Hepatocyte (in vitro differentiated cells): ENCODE measurements around the gene PRR23E. TPM values are rescaled to one million over a fixed set of nuclear protein-coding genes. Genes with fewer than 3 reads are reported as not detected.

Source experiments
- DNase-seq: peaks from one replicate; pipeline ENCODE4 v3.0.0-alpha.2; 2016; ENCODE audit warnings: low spot score
- H2AFZ ChIP-seq: fragments of 200-600 bp; sonication (generic); 2 replicates; pipeline ENCODE4 v1.6.0; 2016; ENCODE audit warnings: antibody characterized with exemption, mild to moderate bottlenecking
- H3K27ac ChIP-seq: fragments of 200-600 bp; sonication (generic); 2 replicates; pipeline ENCODE4 v1.5.1; 2016; ENCODE audit warnings: mild to moderate bottlenecking
- H3K27me3 ChIP-seq: fragments of 200-600 bp; sonication (generic); 2 replicates; pipeline ENCODE4 v1.6.1; 2016
- H3K36me3 ChIP-seq: fragments of 200-600 bp; sonication (generic); replicated peaks from 2 replicates; pipeline ENCODE4 v1.5.1; 2016; ENCODE audit warnings: low read depth; ENCODE audit not compliant: insufficient read depth
- H3K4me1 ChIP-seq: fragments of 200-600 bp; sonication (generic); 2 replicates; pipeline ENCODE4 v1.5.1; 2016; ENCODE audit warnings: mild to moderate bottlenecking, moderate library complexity; ENCODE audit not compliant: insufficient read depth
- H3K4me2 ChIP-seq: fragments of 200-600 bp; sonication (generic); 2 replicates; pipeline ENCODE4 v1.6.0; 2016
- H3K4me3 ChIP-seq: fragments of 200-600 bp; sonication (generic); 2 replicates; pipeline ENCODE4 v1.5.1; 2016; ENCODE audit warnings: mild to moderate bottlenecking
- H3K79me2 ChIP-seq: fragments of 200-600 bp; sonication (generic); 2 replicates; pipeline ENCODE4 v1.6.0; 2017; ENCODE audit warnings: mild to moderate bottlenecking
- H3K9me2 ChIP-seq: fragments of 200-600 bp; sonication (generic); replicated peaks from 2 replicates; pipeline ENCODE4 v1.6.0; 2017; ENCODE audit warnings: mild to moderate bottlenecking; ENCODE audit not compliant: insufficient read depth
- H3K9me3 ChIP-seq: fragments of 200-600 bp; sonication (generic); 2 replicates; pipeline ENCODE4 v1.5.1; 2016; ENCODE audit warnings: low read depth, mild to moderate bottlenecking
- H4K20me1 ChIP-seq: fragments of 200-600 bp; sonication (generic); 2 replicates; pipeline ENCODE4 v1.6.0; 2016; ENCODE audit warnings: mild to moderate bottlenecking; ENCODE audit not compliant: insufficient read depth, poor library complexity, severe bottlenecking
- CTCF ChIP-seq: fragments of 200-600 bp; sonication (generic); IDR thresholded peaks from 2 replicates; pipeline ENCODE4 v1.5.1; 2016; ENCODE audit warnings: antibody characterized with exemption, mild to moderate bottlenecking; ENCODE audit not compliant: poor library complexity
- EZH2 ChIP-seq: fragments of 200-600 bp; sonication (generic); IDR thresholded peaks from 2 replicates; pipeline ENCODE4 v1.6.1; 2016; ENCODE audit warnings: antibody characterized with exemption, mild to moderate bottlenecking, borderline replicate concordance
- EZH2phosphoT487 ChIP-seq: fragments of 200-600 bp; sonication (generic); IDR thresholded peaks from one replicate; pipeline ENCODE4 v1.6.1; 2018; ENCODE audit warnings: antibody characterized with exemption, mild to moderate bottlenecking, low read depth, moderate library complexity; ENCODE audit not compliant: unreplicated experiment, severe bottlenecking
- WGBS: methylation state at CpG from one replicate; pipeline ENCODE4 v1.1.6; 2016; ENCODE audit warnings: low lambda C conversion rate; ENCODE audit errors: missing lambda C conversion rate; 5-methylcytosine and 5-hydroxymethylcytosine counted together
- polyA plus RNA-seq: library from polyadenylated mRNA; unstranded; fragments of >200 nt; fragmentation: Nextera tagmentation; extraction: Ambion mirVana; gene quantifications from 2 replicates; pipeline ENCODE4 v1.2.1, GENCODE V29; 2016
- small RNA-seq: library from RNA; depleted of rRNA; stranded (forward); fragments of <200 nt; gene quantifications from one replicate; pipeline ENCODE3, GENCODE V24; 2014
- total RNA-seq: library from RNA; depleted of rRNA; stranded (reverse); fragments of >200 nt; gene quantifications from 2 replicates; pipeline ENCODE4 v1.2.3, GENCODE V29; 2014

PRR23E gene
- total and polyA plus RNA-seq, 2 experiments from 2014 or later = not detected

- Histone ChIP-seq H3K9me3 (no peaks in the 10 kb centered on the region), H3K4me3 (no peak overlapping the region), H3K79me2 (no peaks in the 10 kb centered on the region), H3K4me2 (no peak overlapping the region), H2AFZ (no peak overlapping the region), H4K20me1 (no peaks in the 10 kb centered on the region), H3K27me3 (peaks cover 9% of the 10 kb centered on the region), H3K9me2 (no peaks in the 10 kb centered on the region), H3K4me1 (no peaks in the 10 kb centered on the region), H3K27ac (no peak overlapping the region), H3K36me3 (no peaks in the 10 kb centered on the region)
- 60% methylated on average over 3 of the region's 3 CpGs for WGBS
- TF ChIP-seq EZH2phosphoT487 (no peak), CTCF (no peak), EZH2 (no peak)
- no peak for DNase-seq
Observed at GRCh38 chr3:127237835-127238234, 44.9 kb downstream of the PRR23E start.

GRCh38 chr3:127238602-127239001 is 45.7 kb downstream of the PRR23E start:
- Histone ChIP-seq H2AFZ (no peak overlapping the region), H3K9me2 (no peaks in the 10 kb centered on the region), H3K4me2 (no peak overlapping the region), H3K9me3 (no peaks in the 10 kb centered on the region), H3K4me3 (no peak overlapping the region), H3K27ac (no peak overlapping the region), H3K79me2 (no peaks in the 10 kb centered on the region), H4K20me1 (no peaks in the 10 kb centered on the region), H3K36me3 (no peaks in the 10 kb centered on the region), H3K4me1 (no peaks in the 10 kb centered on the region), H3K27me3 (peaks cover 9% of the 10 kb centered on the region)
- no peak for DNase-seq
- TF ChIP-seq EZH2 = no peak
- no peak for TF ChIP-seq EZH2phosphoT487
- TF ChIP-seq CTCF = no peak
- WGBS = 77% methylated on average over 2 of the region's 2 CpGs

- H3K79me2 ChIP-seq = no peaks in the 10 kb centered on the region
- no peaks in the 10 kb centered on the region for H3K36me3 ChIP-seq
- H3K27me3 ChIP-seq = no peaks in the 10 kb centered on the region
- H4K20me1 ChIP-seq = no peaks in the 10 kb centered on the region
- no peaks in the 10 kb centered on the region for H3K9me3 ChIP-seq
- WGBS = 67% methylated on average over 1 of the region's 1 CpG
- no peak overlapping the region for H3K4me3 ChIP-seq
- no peak for DNase-seq
- no peak overlapping the region for H3K27ac ChIP-seq
- no peaks in the 10 kb centered on the region for H3K4me1 ChIP-seq
- no peak overlapping the region for H3K4me2 ChIP-seq
- H3K9me2 ChIP-seq = no peaks in the 10 kb centered on the region
- H2AFZ ChIP-seq = no peak overlapping the region
- TF ChIP-seq CTCF = no peak
Observed at GRCh38 chr3:127247292-127247691, 54.4 kb downstream of the PRR23E start.

Small RNA genes lying within 50 kb of the gene (small RNA-seq; reads per million reads assigned to genes)
- not detected for gene RF00019
- gene RNU6-1047P = not detected

Other genes starting within 250 kb of the PRR23E start
- gene PLXNA1, start 210.0 kb upstream of the PRR23E start, total RNA-seq = 30.1 and 35.1 TPM in 2 replicates
- 19.7 and 21.3 TPM in 2 replicates for gene PLXNA1, start 210.0 kb upstream of the PRR23E start, polyA plus RNA-seq
- gene PRR20G, start 94.9 kb downstream of the PRR23E start, total RNA-seq = not detected in 2 replicates
- gene PRR20G, start 94.9 kb downstream of the PRR23E start, polyA plus RNA-seq = not detected in 2 replicates